Measurements from ENCODE around the gene LRRC47.

LRRC47 gene

GRCh38 chr1:3732434-3733093, 63.7 kb downstream of the LRRC47 start:
- no peak for DNase-seq (ENCODE audit: low spot score)

- DNase-seq (ENCODE audit: low spot score), result no peak
Observed at GRCh38 chr1:3731583-3732433, 64.5 kb downstream of the LRRC47 start.

- DNase-seq (ENCODE audit: low spot score), result no peak
Observed at GRCh38 chr1:3730543-3731247, 65.6 kb downstream of the LRRC47 start.

GRCh38 chr1:3729594-3730542, 66.4 kb downstream of the LRRC47 start:
- DNase-seq (ENCODE audit: low spot score), result no peak
